Neural progenitor cell (in vitro differentiated cells): ENCODE measurements around the gene GJC2. TPM values are rescaled to one million over a fixed set of nuclear protein-coding genes. Genes with fewer than 3 reads are reported as not detected.

Source experiments
- DNase-seq: peaks from one replicate; pipeline ENCODE4 v3.0.0-alpha.2; 2016; ENCODE audit warnings: low spot score
- H2AFZ ChIP-seq: fragments of 200-600 bp; sonication (generic); replicated peaks from 2 replicates; pipeline ENCODE4 v1.6.1; 2016; ENCODE audit warnings: antibody characterized with exemption
- H3F3A ChIP-seq: fragments of 200-600 bp; sonication (generic); 2 replicates; pipeline ENCODE4 v1.6.1; 2016; ENCODE audit warnings: antibody characterized with exemption, low read depth
- H3K27ac ChIP-seq: fragments of 200-600 bp; sonication (generic); 2 replicates; pipeline ENCODE4 v1.5.1; 2016; ENCODE audit warnings: mild to moderate bottlenecking
- H3K27me3 ChIP-seq: fragments of 200-600 bp; sonication (generic); 2 replicates; pipeline ENCODE4 v1.6.1; 2016; ENCODE audit warnings: mild to moderate bottlenecking, moderate library complexity
- H3K36me3 ChIP-seq: fragments of 200-600 bp; sonication (generic); 2 replicates; pipeline ENCODE4 v1.5.1; 2016
- H3K4me1 ChIP-seq: fragments of 200-600 bp; sonication (generic); 2 replicates; pipeline ENCODE4 v1.6.1; 2016; ENCODE audit warnings: mixed run types
- H3K4me2 ChIP-seq: fragments of 200-600 bp; sonication (generic); 2 replicates; pipeline ENCODE4 v1.6.1; 2016
- H3K4me3 ChIP-seq: fragments of 200-600 bp; sonication (generic); 2 replicates; pipeline ENCODE4 v1.5.1; 2016
- H3K79me2 ChIP-seq: fragments of 200-600 bp; sonication (generic); 2 replicates; pipeline ENCODE4 v1.6.1; 2016; ENCODE audit warnings: low read depth
- H3K9ac ChIP-seq: fragments of 200-600 bp; sonication (generic); 2 replicates; pipeline ENCODE4 v1.6.1; 2016
- H3K9me3 ChIP-seq: fragments of 200-600 bp; sonication (generic); 2 replicates; pipeline ENCODE4 v1.5.1; 2016; ENCODE audit warnings: low read depth
- H4K20me1 ChIP-seq: fragments of 200-600 bp; sonication (generic); 2 replicates; pipeline ENCODE4 v1.6.1; 2016; ENCODE audit warnings: low read depth
- H3K27ac Mint-ChIP-seq: 3 replicates; pipeline ENCODE4 v1.8.0; 2021; ENCODE audit warnings: mixed read lengths
- H3K27me3 Mint-ChIP-seq: 2 replicates; pipeline ENCODE4 v1.8.0; 2022; ENCODE audit warnings: low read depth, mild to moderate bottlenecking, inconsistent platforms, moderate library complexity, mixed read lengths; ENCODE audit not compliant: insufficient read depth
- H3K36me3 Mint-ChIP-seq: 3 replicates; pipeline ENCODE4 v1.8.0; 2021; ENCODE audit warnings: mixed read lengths
- H3K4me1 Mint-ChIP-seq: 3 replicates; pipeline ENCODE4 v1.8.0; 2021; ENCODE audit warnings: mixed read lengths
- H3K4me3 Mint-ChIP-seq: 3 replicates; pipeline ENCODE4 v1.8.0; 2021; ENCODE audit warnings: mild to moderate bottlenecking, moderate library complexity, mixed read lengths
- H3K9me3 Mint-ChIP-seq: 3 replicates; pipeline ENCODE4 v1.8.0; 2020; ENCODE audit warnings: mixed read lengths
- CTCF ChIP-seq: fragments of 200-600 bp; sonication (generic); IDR thresholded peaks from 2 replicates; pipeline ENCODE4 v1.5.1; 2017; ENCODE audit warnings: antibody characterized with exemption, mild to moderate bottlenecking
- EZH2 ChIP-seq: fragments of 200-600 bp; sonication (generic); IDR thresholded peaks from 2 replicates; pipeline ENCODE4 v1.6.1; 2017; ENCODE audit warnings: antibody characterized with exemption, mild to moderate bottlenecking, moderate library complexity
- EZH2phosphoT487 ChIP-seq: fragments of 200-600 bp; sonication (generic); IDR thresholded peaks from 2 replicates; pipeline ENCODE4 v1.6.1; 2017; ENCODE audit warnings: antibody characterized with exemption
- total RNA-seq: library from RNA; depleted of rRNA; stranded (reverse); fragments of >200 nt; gene quantifications from 2 replicates; pipeline ENCODE4 v1.2.3, GENCODE V29; 2015; ENCODE audit warnings: low replicate concordance

The GJC2 gene
- total RNA-seq, 1 donor from 2014 or later: not detected

- Histone ChIP-seq H3K27ac (no peak overlapping the region), H3K9me3 (no peaks in the 10 kb centered on the region), H3K27me3 (no peaks in the 10 kb centered on the region), H4K20me1 (peaks cover 18% of the 10 kb centered on the region), H3K4me3 (no peak overlapping the region), H3K36me3 (no peaks in the 10 kb centered on the region), H3K4me1 (peaks cover 4% of the 10 kb centered on the region), H3F3A (no peaks in the 10 kb centered on the region), H2AFZ (no peak overlapping the region), H3K79me2 (peaks cover 27% of the 10 kb centered on the region), H3K9ac (no peak overlapping the region), H3K4me2 (no peak overlapping the region)
- no peaks in the 10 kb centered on the region for H3K9me3 Mint-ChIP-seq
- H3K4me1 Mint-ChIP-seq: peaks cover 13% of the 10 kb centered on the region
- no peak overlapping the region for H3K27ac Mint-ChIP-seq
- peaks cover 3% of the 10 kb centered on the region for H3K27me3 Mint-ChIP-seq
- DNase-seq: no peak
- no peak for TF ChIP-seq EZH2
- no peak for TF ChIP-seq CTCF
- no peak for TF ChIP-seq EZH2phosphoT487
- no peak overlapping the region for H3K4me3 Mint-ChIP-seq
- peaks cover 6% of the 10 kb centered on the region for H3K36me3 Mint-ChIP-seq
Observed at GRCh38 chr1:228169345-228169744, 19.6 kb downstream of the GJC2 start.

GRCh38 chr1:228170666-228171065, 20.9 kb downstream of the GJC2 start:
- Histone ChIP-seq H3K9ac (peak overlapping the region; percentile 20), H3K4me1 (peaks cover 4% of the 10 kb centered on the region), H3K27ac (no peak overlapping the region), H2AFZ (no peak overlapping the region), H3F3A (no peaks in the 10 kb centered on the region), H4K20me1 (peaks cover 22% of the 10 kb centered on the region), H3K9me3 (no peaks in the 10 kb centered on the region), H3K27me3 (no peaks in the 10 kb centered on the region), H3K4me2 (no peak overlapping the region), H3K36me3 (no peaks in the 10 kb centered on the region), H3K4me3 (no peak overlapping the region), H3K79me2 (peaks cover 34% of the 10 kb centered on the region)
- Mint-ChIP-seq H3K27ac (peak overlapping the region; percentile 64), H3K27me3 (no peaks in the 10 kb centered on the region), H3K4me3 (no peak overlapping the region), H3K9me3 (no peaks in the 10 kb centered on the region), H3K4me1 (peaks cover 8% of the 10 kb centered on the region), H3K36me3 (peaks cover 6% of the 10 kb centered on the region)
- no peak for DNase-seq
- TF ChIP-seq CTCF (no peak), EZH2phosphoT487 (no peak), EZH2 (no peak)

GRCh38 chr1:228171221-228171891, 21.6 kb downstream of the GJC2 start:
- peaks cover 6% of the 10 kb centered on the region for H3K36me3 Mint-ChIP-seq
- no peaks in the 10 kb centered on the region for H3K9me3 Mint-ChIP-seq
- no peak for DNase-seq
- peaks cover 8% of the 10 kb centered on the region for H3K4me1 Mint-ChIP-seq
- Histone ChIP-seq H3K79me2 (peaks cover 32% of the 10 kb centered on the region), H3K4me2 (no peak overlapping the region), H3K36me3 (no peaks in the 10 kb centered on the region), H3K4me3 (no peak overlapping the region), H4K20me1 (peaks cover 22% of the 10 kb centered on the region), H2AFZ (no peak overlapping the region), H3K4me1 (peaks cover 4% of the 10 kb centered on the region), H3K27ac (no peak overlapping the region), H3K27me3 (no peaks in the 10 kb centered on the region), H3F3A (no peaks in the 10 kb centered on the region), H3K9me3 (no peaks in the 10 kb centered on the region), H3K9ac (no peak overlapping the region)
- H3K4me3 Mint-ChIP-seq: no peak overlapping the region
- TF ChIP-seq CTCF (no peak), EZH2phosphoT487 (no peak), EZH2 (no peak)
- no peak overlapping the region for H3K27ac Mint-ChIP-seq
- no peaks in the 10 kb centered on the region for H3K27me3 Mint-ChIP-seq
